OCI-LY3 (cell line): ENCODE measurements around the gene OGFOD1.

Experiments used
- EZH2phosphoT487 ChIP-seq: fragments of 200-600 bp; shearing (Covaris generic); IDR thresholded peaks from 2 replicates; pipeline ENCODE4 v1.6.1; 2018; ENCODE audit warnings: antibody characterized with exemption, mixed run types, low read depth
- TF ChIP-seq, protein P1 (sequence below): fragments of 200-600, 300-600 bp; sonication (generic); IDR thresholded peaks from 2 replicates; pipeline ENCODE4 v1.5.1; 2014; ENCODE audit warnings: antibody characterized with exemption, low read length, low read depth

DNA sequence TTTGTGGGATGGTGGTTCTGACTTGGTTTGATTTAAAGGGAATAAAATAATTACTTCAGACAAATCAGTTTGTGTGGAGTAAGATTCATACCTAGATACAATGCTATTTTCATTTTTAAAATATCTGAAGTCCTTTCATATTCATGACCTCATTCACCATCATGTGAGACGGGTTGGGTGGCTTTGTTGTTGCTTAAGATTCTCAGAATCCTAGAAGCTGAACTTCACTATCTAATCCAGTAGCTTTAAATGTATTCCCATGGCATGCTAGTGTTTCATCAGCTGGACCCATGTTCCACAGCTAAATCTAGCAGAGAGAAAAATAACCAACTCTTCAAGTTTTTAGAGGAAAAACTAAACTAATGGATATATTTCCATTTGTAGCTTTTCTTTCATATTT is 23.3 kb upstream of the OGFOD1 start:
- TF ChIP-seq, protein P1, sequence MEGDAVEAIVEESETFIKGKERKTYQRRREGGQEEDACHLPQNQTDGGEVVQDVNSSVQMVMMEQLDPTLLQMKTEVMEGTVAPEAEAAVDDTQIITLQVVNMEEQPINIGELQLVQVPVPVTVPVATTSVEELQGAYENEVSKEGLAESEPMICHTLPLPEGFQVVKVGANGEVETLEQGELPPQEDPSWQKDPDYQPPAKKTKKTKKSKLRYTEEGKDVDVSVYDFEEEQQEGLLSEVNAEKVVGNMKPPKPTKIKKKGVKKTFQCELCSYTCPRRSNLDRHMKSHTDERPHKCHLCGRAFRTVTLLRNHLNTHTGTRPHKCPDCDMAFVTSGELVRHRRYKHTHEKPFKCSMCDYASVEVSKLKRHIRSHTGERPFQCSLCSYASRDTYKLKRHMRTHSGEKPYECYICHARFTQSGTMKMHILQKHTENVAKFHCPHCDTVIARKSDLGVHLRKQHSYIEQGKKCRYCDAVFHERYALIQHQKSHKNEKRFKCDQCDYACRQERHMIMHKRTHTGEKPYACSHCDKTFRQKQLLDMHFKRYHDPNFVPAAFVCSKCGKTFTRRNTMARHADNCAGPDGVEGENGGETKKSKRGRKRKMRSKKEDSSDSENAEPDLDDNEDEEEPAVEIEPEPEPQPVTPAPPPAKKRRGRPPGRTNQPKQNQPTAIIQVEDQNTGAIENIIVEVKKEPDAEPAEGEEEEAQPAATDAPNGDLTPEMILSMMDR = no peak
- TF ChIP-seq EZH2phosphoT487 = no peak
